Measurements from ENCODE around the gene ACSS2.

DNA sequence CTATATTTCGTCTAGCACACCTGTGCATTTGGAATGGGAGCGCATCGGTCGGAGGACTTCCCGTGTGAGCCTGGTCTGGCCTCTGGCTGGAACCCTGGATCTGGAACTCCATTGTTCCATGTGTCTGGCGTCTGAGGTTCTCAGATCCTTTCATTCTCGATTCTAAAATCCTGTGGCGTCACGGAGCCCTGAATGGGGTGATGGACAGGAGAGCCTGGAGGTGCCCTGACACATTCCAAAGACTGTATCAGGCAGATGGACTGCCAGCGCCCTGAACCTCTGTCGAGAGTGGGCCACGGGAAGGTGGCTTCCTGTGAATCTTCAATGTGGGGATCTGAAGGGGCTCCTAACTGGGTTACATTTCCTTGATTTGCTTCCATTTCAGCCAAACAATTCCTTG is 99.9 kb downstream of the ACSS2 start:
- TF ChIP-seq, protein P1, sequence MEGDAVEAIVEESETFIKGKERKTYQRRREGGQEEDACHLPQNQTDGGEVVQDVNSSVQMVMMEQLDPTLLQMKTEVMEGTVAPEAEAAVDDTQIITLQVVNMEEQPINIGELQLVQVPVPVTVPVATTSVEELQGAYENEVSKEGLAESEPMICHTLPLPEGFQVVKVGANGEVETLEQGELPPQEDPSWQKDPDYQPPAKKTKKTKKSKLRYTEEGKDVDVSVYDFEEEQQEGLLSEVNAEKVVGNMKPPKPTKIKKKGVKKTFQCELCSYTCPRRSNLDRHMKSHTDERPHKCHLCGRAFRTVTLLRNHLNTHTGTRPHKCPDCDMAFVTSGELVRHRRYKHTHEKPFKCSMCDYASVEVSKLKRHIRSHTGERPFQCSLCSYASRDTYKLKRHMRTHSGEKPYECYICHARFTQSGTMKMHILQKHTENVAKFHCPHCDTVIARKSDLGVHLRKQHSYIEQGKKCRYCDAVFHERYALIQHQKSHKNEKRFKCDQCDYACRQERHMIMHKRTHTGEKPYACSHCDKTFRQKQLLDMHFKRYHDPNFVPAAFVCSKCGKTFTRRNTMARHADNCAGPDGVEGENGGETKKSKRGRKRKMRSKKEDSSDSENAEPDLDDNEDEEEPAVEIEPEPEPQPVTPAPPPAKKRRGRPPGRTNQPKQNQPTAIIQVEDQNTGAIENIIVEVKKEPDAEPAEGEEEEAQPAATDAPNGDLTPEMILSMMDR (conservative IDR thresholded peaks at IDR 0.05) = no peak
- no peak for TF ChIP-seq ZFX (IDR thresholded peaks at IDR 0.05)

All from C4-2B (cell line).